ENCODE data around the gene BBS10.

GRCh38 chr12:76308866-76309265, 39.3 kb downstream of the BBS10 start:
- TF ChIP-seq ZFX (IDR thresholded peaks at IDR 0.05) (no peak), CTCF (conservative IDR thresholded peaks at IDR 0.05) (no peak)

Measured in C4-2B (cell line).